HL-60 (cell line): ENCODE data around the gene ERCC2.

Experiments
- DNase-seq, 2 experiments: peaks; one replicate each; pipeline ENCODE4 v3.0.0-alpha.2; 2010 to 2020; ENCODE audit warnings: low read depth in 1 of 2, low spot score in 1 of 2
- H3K27ac ChIP-seq: fragments of 250-450 bp; sonication (Bioruptor Pico); replicated peaks from 2 replicates; pipeline ENCODE4 v1.5.1; 2020; ENCODE audit warnings: mild to moderate bottlenecking, moderate library complexity
- H3K27me3 ChIP-seq: fragments of 250-450 bp; sonication (Bioruptor Pico); 2 replicates; pipeline ENCODE4 v1.5.1; 2021; ENCODE audit warnings: mild to moderate bottlenecking, moderate library complexity; ENCODE audit not compliant: insufficient read depth, poor library complexity, severe bottlenecking
- H3K4me3 ChIP-seq: replicated peaks from 2 replicates; pipeline ENCODE4 v1.5.1; 2011; ENCODE audit warnings: mild to moderate bottlenecking, control low read depth, low read length; ENCODE audit not compliant: insufficient read depth
- GABPA ChIP-seq: IDR thresholded peaks from 2 replicates; pipeline ENCODE4 v1.6.1; 2012; ENCODE audit warnings: low read depth
- POLR2AphosphoS5 ChIP-seq: IDR thresholded peaks from 2 replicates; pipeline ENCODE4 v1.6.1; 2012; ENCODE audit warnings: low read depth
- SPI1 ChIP-seq: IDR thresholded peaks from 2 replicates; pipeline ENCODE4 v1.6.1; 2012; ENCODE audit warnings: low read depth, mild to moderate bottlenecking, borderline replicate concordance
- long read RNA-seq: library from polyadenylated mRNA; unstranded; transcript quantifications from one replicate; pipeline ENCODE4 v2.0.0, GENCODE V29; 2020
- TF ChIP-seq, protein P1 (sequence below): IDR thresholded peaks from 2 replicates; pipeline ENCODE4 v1.6.1; 2012; ENCODE audit warnings: low read depth; ENCODE audit not compliant: insufficient replicate concordance
- TF ChIP-seq, protein P2 (sequence below): IDR thresholded peaks from one replicate; pipeline ENCODE4 v1.5.1; 2011; ENCODE audit warnings: low read length, control low read depth, inconsistent platforms; ENCODE audit not compliant: insufficient read depth

Gene ERCC2
- long read RNA-seq, full-length matches to known transcripts = 341 of 410 reads
- long read RNA-seq, partial matches to known transcripts = 35 of 410 reads
- long read RNA-seq, other reads (novel, unspliced or antisense) = 34 of 410 reads

DNA sequence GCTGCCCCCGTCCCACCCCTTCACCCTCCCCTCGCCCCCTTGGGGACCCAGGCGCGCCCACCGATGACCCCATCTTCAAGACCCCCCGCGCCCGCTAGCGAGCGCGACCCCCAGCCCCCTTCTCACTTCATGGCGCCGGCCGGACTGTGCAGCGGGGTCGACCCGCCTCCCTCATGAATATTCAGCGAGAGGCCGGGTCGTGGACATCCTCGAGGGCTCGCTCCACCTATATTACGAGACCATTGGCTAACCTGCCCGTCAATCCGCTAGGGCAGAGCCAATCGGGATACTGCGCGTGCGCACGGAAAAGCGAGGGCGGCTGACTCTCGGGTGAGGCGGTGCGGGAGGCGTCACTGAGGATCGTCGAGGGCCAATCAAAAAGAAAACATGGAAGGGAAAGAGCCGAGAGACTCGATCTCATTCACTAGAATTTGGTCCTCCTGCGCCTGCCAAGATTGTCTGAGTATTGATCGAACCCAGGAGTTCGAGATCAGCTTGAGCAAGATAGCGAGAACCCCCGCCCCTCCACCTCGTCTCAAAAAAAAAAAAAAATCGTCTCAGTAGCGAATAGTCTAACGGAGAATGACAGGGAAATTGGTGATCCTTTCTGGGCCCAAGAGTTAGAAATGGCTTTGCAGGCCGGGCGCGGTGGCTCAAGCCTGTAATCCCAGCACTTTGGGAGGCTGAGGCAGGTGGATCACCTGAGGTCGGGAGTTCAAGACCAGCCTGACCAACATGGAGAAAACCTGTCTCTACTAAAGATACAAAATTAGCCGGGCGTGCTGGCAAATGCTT lies at the start of gene ERCC2:
Gene ERCC2, minus strand, starts transcription at position 164 of the 795 bp plus-strand sequence. Its CDS starts 33 bp downstream, at position 131.
- Histone ChIP-seq H3K27ac (peak within 1 kb of the TSS; percentile 71), H3K4me3 (peak within 1 kb of the TSS; percentile 94), H3K27me3 (no peaks in the 10 kb centered on the region)
- TF ChIP-seq GABPA (no peak), POLR2AphosphoS5 (peak; percentile 42; the same call in 1 of the 2 replicates)
- peak; percentile 95 to 99 for DNase-seq

DNA sequence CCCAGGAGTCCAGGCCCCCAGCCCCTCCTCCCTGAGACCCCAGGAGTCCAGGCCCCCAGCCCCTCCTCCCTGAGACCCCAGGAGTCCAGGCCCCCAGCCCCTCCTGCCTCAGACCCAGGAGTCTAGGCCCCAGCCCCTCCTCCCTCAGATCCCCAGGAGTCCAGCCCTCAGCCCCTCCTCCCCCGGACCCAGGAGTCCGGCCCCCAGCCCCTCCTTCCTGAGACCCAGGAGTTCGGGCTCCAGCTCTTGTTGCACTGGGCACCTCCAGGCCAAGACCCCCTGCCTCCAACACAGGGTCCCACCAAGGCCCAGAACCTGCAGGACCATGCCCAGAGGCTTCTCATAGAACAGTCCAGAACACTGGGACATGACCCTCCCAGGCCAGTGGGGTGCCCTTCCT lies 49.5 kb upstream of the ERCC2 start:
- TF ChIP-seq, protein P1, sequence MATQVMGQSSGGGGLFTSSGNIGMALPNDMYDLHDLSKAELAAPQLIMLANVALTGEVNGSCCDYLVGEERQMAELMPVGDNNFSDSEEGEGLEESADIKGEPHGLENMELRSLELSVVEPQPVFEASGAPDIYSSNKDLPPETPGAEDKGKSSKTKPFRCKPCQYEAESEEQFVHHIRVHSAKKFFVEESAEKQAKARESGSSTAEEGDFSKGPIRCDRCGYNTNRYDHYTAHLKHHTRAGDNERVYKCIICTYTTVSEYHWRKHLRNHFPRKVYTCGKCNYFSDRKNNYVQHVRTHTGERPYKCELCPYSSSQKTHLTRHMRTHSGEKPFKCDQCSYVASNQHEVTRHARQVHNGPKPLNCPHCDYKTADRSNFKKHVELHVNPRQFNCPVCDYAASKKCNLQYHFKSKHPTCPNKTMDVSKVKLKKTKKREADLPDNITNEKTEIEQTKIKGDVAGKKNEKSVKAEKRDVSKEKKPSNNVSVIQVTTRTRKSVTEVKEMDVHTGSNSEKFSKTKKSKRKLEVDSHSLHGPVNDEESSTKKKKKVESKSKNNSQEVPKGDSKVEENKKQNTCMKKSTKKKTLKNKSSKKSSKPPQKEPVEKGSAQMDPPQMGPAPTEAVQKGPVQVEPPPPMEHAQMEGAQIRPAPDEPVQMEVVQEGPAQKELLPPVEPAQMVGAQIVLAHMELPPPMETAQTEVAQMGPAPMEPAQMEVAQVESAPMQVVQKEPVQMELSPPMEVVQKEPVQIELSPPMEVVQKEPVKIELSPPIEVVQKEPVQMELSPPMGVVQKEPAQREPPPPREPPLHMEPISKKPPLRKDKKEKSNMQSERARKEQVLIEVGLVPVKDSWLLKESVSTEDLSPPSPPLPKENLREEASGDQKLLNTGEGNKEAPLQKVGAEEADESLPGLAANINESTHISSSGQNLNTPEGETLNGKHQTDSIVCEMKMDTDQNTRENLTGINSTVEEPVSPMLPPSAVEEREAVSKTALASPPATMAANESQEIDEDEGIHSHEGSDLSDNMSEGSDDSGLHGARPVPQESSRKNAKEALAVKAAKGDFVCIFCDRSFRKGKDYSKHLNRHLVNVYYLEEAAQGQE = no peak
- TF ChIP-seq, protein P2, sequence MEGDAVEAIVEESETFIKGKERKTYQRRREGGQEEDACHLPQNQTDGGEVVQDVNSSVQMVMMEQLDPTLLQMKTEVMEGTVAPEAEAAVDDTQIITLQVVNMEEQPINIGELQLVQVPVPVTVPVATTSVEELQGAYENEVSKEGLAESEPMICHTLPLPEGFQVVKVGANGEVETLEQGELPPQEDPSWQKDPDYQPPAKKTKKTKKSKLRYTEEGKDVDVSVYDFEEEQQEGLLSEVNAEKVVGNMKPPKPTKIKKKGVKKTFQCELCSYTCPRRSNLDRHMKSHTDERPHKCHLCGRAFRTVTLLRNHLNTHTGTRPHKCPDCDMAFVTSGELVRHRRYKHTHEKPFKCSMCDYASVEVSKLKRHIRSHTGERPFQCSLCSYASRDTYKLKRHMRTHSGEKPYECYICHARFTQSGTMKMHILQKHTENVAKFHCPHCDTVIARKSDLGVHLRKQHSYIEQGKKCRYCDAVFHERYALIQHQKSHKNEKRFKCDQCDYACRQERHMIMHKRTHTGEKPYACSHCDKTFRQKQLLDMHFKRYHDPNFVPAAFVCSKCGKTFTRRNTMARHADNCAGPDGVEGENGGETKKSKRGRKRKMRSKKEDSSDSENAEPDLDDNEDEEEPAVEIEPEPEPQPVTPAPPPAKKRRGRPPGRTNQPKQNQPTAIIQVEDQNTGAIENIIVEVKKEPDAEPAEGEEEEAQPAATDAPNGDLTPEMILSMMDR = no peak
- no peak for TF ChIP-seq SPI1
- TF ChIP-seq POLR2AphosphoS5 = no peak
- no peak for TF ChIP-seq GABPA
- peak overlapping the region; percentile 73 for H3K27ac ChIP-seq
- no peak for DNase-seq
- no peaks in the 10 kb centered on the region for H3K27me3 ChIP-seq
- H3K4me3 ChIP-seq = no peak overlapping the region

- H3K27ac ChIP-seq = peak overlapping the region; percentile 73
- H3K4me3 ChIP-seq = no peak overlapping the region
- DNase-seq = peak; percentile 77 to 82
- H3K27me3 ChIP-seq = no peaks in the 10 kb centered on the region
- TF ChIP-seq, protein P1 = no peak
- TF ChIP-seq, protein P2 = no peak
- peak; percentile 59; the same call in 1 of the 2 replicates for TF ChIP-seq GABPA
- peak; percentile 95 for TF ChIP-seq SPI1
- TF ChIP-seq POLR2AphosphoS5 = peak; percentile 48
Measured at GRCh38 chr19:45419396-45419795, 49.0 kb upstream of the ERCC2 start.

DNA sequence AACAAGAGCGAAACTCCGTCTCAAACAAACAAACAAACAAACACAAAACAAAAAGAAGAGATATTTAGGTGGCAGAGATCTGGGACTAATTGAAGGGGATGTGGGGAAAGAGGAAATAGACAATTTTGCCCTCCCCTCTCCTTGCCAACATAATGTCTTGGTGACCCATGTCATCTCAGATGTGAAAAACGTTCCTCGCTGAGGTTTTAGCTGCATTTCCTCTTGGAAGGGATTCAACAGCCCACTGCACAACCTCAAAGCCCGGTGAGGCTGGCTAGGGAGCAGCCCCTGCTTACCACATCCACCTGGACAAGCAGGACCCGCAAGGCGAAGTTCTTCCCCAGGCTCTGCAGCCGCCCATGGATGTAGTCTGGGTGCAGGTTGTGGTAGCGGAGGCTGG lies 48.4 kb upstream of the ERCC2 start:
- Histone ChIP-seq H3K27me3 (no peaks in the 10 kb centered on the region), H3K4me3 (no peak overlapping the region), H3K27ac (peak overlapping the region; percentile 73)
- peak in 1 of 2 experiments; percentile 71 for DNase-seq
- TF ChIP-seq, protein P1 = no peak
- TF ChIP-seq GABPA (0 out of 2 replicates have a peak, but pooled peaks have one; percentile 35), SPI1 (peak; percentile 57), POLR2AphosphoS5 (peak; percentile 62)
- TF ChIP-seq, protein P2 = no peak
